ENCODE measurements around the gene SUMF1. TPM values are rescaled to one million over a fixed set of nuclear protein-coding genes. Genes with fewer than 3 reads are reported as not detected.

Gene SUMF1
- total RNA-seq, 1 experiment from 2014 or later: 11.8 TPM

- no peak for DNase-seq (ENCODE audit: unreplicated experiment)
- Mint-ChIP-seq H3K9me3 (ENCODE audit: unreplicated experiment) (no peaks in the 10 kb centered on the region), H3K4me3 (ENCODE audit: unreplicated experiment) (no peak overlapping the region), H3K27ac (ENCODE audit: low read depth, unreplicated experiment) (no peak overlapping the region), H3K4me1 (ENCODE audit: insufficient read depth, unreplicated experiment) (no peaks in the 10 kb centered on the region), H3K36me3 (ENCODE audit: insufficient read depth, unreplicated experiment) (no peaks in the 10 kb centered on the region), H3K27me3 (ENCODE audit: insufficient read depth, unreplicated experiment) (no peaks in the 10 kb centered on the region)
- POLR2A ChIA-PET: no interaction called here
- CTCF ChIA-PET: interaction anchor here (1.2 to 20.2 kb wide), 3 partner anchors 14 to 294 kb away, joined by 3 to 288 read pairs (median 5); no protein-coding TSS in a partner anchor
- intact Hi-C loops (cut with micrococcal nuclease): no loop called here
- no TSS peak for BruUV-seq (replicated peaks)
- TF ChIP-seq CTCF (IDR thresholded peaks at IDR 0.05; ENCODE audit: unreplicated experiment): no peak
These were observed 130.1 kb downstream of the SUMF1 start for GRCh38 chr3:4336850-4337546.

- ChIA-PET POLR2A (no interaction called here), CTCF (interaction anchor here (0.5 to 20.2 kb wide), 5 partner anchors 15 to 686 kb away, joined by 3 to 288 read pairs (median 8); no protein-coding TSS in a partner anchor)
- H3K9me3 Mint-ChIP-seq (ENCODE audit: unreplicated experiment): no peaks in the 10 kb centered on the region
- H3K27ac Mint-ChIP-seq (ENCODE audit: low read depth, unreplicated experiment): no peak overlapping the region
- no peaks in the 10 kb centered on the region for H3K4me1 Mint-ChIP-seq (ENCODE audit: insufficient read depth, unreplicated experiment)
- no peak for TF ChIP-seq CTCF (IDR thresholded peaks at IDR 0.05; ENCODE audit: unreplicated experiment)
- BruUV-seq (replicated peaks): no TSS peak
- intact Hi-C loops (cut with micrococcal nuclease): no loop called here
- H3K36me3 Mint-ChIP-seq (ENCODE audit: insufficient read depth, unreplicated experiment): no peaks in the 10 kb centered on the region
- H3K27me3 Mint-ChIP-seq (ENCODE audit: insufficient read depth, unreplicated experiment): no peaks in the 10 kb centered on the region
- no peak for DNase-seq (ENCODE audit: unreplicated experiment)
- no peak overlapping the region for H3K4me3 Mint-ChIP-seq (ENCODE audit: unreplicated experiment)
These were observed 131.1 kb downstream of the SUMF1 start for GRCh38 chr3:4335840-4336562.

DNA sequence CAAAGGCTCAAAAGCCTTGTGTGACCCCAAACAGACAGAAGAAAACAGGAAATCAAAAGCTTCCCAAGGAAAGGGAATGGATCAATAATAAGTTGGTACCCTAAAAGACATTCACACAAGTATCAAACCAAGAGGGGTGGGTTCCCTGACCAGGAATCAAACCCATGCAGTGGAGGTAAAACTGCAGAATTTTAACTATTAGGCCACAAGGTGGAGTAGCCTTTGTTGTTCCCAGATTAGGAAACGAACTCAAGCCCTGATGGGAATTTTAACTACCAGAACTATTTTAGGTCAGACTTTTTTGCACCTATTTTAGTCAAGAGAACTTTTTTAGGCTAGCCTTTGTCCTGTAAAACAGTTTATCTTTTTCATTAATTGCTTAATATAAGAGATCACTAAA, 132.5 kb downstream of the SUMF1 start:
- Mint-ChIP-seq H3K9me3 (ENCODE audit: unreplicated experiment) (peaks cover 9% of the 10 kb centered on the region), H3K4me3 (ENCODE audit: unreplicated experiment) (no peak overlapping the region), H3K36me3 (ENCODE audit: insufficient read depth, unreplicated experiment) (no peaks in the 10 kb centered on the region), H3K27me3 (ENCODE audit: insufficient read depth, unreplicated experiment) (no peaks in the 10 kb centered on the region), H3K27ac (ENCODE audit: low read depth, unreplicated experiment) (no peak overlapping the region), H3K4me1 (ENCODE audit: insufficient read depth, unreplicated experiment) (no peaks in the 10 kb centered on the region)
- POLR2A ChIA-PET: interaction anchor here (0.7 to 1.6 kb wide), 3 partner anchors 10 to 30 kb away, joined by 3 to 5 read pairs (median 3); no protein-coding TSS in a partner anchor
- peak; percentile 12 for DNase-seq (ENCODE audit: unreplicated experiment)
- CTCF ChIA-PET: interaction anchor here (0.6 to 4.9 kb wide), 6 partner anchors 16 to 1515 kb away, joined by 3 to 27 read pairs (median 4); no protein-coding TSS in a partner anchor
- BruUV-seq (replicated peaks): no TSS peak
- TF ChIP-seq CTCF (IDR thresholded peaks at IDR 0.05; ENCODE audit: unreplicated experiment): no peak
- intact Hi-C loops (cut with micrococcal nuclease): no loop called here

- ChIA-PET POLR2A (no interaction called here), CTCF (interaction anchor here (0.8 to 4.9 kb wide), 4 partner anchors 9 to 300 kb away, joined by 3 to 27 read pairs (median 4); no protein-coding TSS in a partner anchor)
- no peak overlapping the region for H3K4me3 Mint-ChIP-seq (ENCODE audit: unreplicated experiment)
- DNase-seq (ENCODE audit: unreplicated experiment): no peak
- no peaks in the 10 kb centered on the region for H3K36me3 Mint-ChIP-seq (ENCODE audit: insufficient read depth, unreplicated experiment)
- intact Hi-C loops (cut with micrococcal nuclease): no loop called here
- TF ChIP-seq CTCF (IDR thresholded peaks at IDR 0.05; ENCODE audit: unreplicated experiment): no peak
- BruUV-seq (replicated peaks): no TSS peak
- peaks cover 11% of the 10 kb centered on the region for H3K9me3 Mint-ChIP-seq (ENCODE audit: unreplicated experiment)
- H3K4me1 Mint-ChIP-seq (ENCODE audit: insufficient read depth, unreplicated experiment): no peaks in the 10 kb centered on the region
- no peaks in the 10 kb centered on the region for H3K27me3 Mint-ChIP-seq (ENCODE audit: insufficient read depth, unreplicated experiment)
- H3K27ac Mint-ChIP-seq (ENCODE audit: low read depth, unreplicated experiment): no peak overlapping the region
These were observed 134.1 kb downstream of the SUMF1 start for GRCh38 chr3:4332991-4333390.

All from MCF 10A (cell line).